SK-N-SH treated with all-trans-retinoic acid at 6 μM for 48 hours (cell line): ENCODE data around the gene SREBF1.
A peak's percentile ranks its signal among the peaks of the same experiment; 100 is the strongest.

Experiments
- ATAC-seq: fragments of 200-7000 bp; cut with Tn5 transposase; 3 replicates; pipeline ENCODE4 v1.9.1; 2020; ENCODE audit warnings: mild to moderate bottlenecking, moderate library complexity
- BACH2 ChIP-seq: fragments of 250-450 bp; sonication (Bioruptor Pico); IDR thresholded peaks from 2 replicates; pipeline ENCODE4 v1.9.0; 2021; ENCODE audit warnings: mild to moderate bottlenecking, borderline replicate concordance
- CREB5 ChIP-seq: fragments of 250-450 bp; sonication (Bioruptor Pico); IDR thresholded peaks from 2 replicates; pipeline ENCODE4 v1.5.1; 2020; ENCODE audit warnings: low read depth, mild to moderate bottlenecking, moderate library complexity
- CSDC2 ChIP-seq: fragments of 250-450 bp; sonication (Bioruptor Pico); IDR thresholded peaks from 2 replicates; pipeline ENCODE4 v1.5.0; 2020; ENCODE audit warnings: mild to moderate bottlenecking, moderate library complexity
- GLIS3 ChIP-seq: fragments of 250-450 bp; sonication (Bioruptor Pico); IDR thresholded peaks from 2 replicates; pipeline ENCODE4 v1.5.0; 2020; ENCODE audit warnings: mild to moderate bottlenecking, moderate library complexity
- ISL1 ChIP-seq: fragments of 250-450 bp; sonication (Bioruptor Pico); IDR thresholded peaks from 2 replicates; pipeline ENCODE4 v2.1.2; 2022; ENCODE audit warnings: mild to moderate bottlenecking, moderate library complexity
- OSR1 ChIP-seq: fragments of 250-450 bp; sonication (Bioruptor Pico); IDR thresholded peaks from 2 replicates; pipeline ENCODE4 v1.8.0; 2022; ENCODE audit warnings: moderate library complexity, mild to moderate bottlenecking, inconsistent platforms
- PATZ1 ChIP-seq: fragments of 250-450 bp; sonication (Bioruptor Pico); IDR thresholded peaks from 2 replicates; pipeline ENCODE4 v1.8.0; 2020; ENCODE audit warnings: mild to moderate bottlenecking, moderate library complexity, borderline replicate concordance
- PPARA ChIP-seq: fragments of 250-450 bp; sonication (Bioruptor Pico); IDR thresholded peaks from 2 replicates; pipeline ENCODE4 v1.5.0; 2020; ENCODE audit warnings: mild to moderate bottlenecking, borderline replicate concordance
- SNAI2 ChIP-seq: fragments of 250-450 bp; sonication (Bioruptor Pico); IDR thresholded peaks from 2 replicates; pipeline ENCODE4 v1.5.0; 2020; ENCODE audit warnings: mild to moderate bottlenecking, moderate library complexity
- ZC3H10 ChIP-seq: fragments of 250-450 bp; sonication (Bioruptor Pico); IDR thresholded peaks from 2 replicates; pipeline ENCODE4 v1.5.1; 2021; ENCODE audit warnings: mild to moderate bottlenecking, moderate library complexity
- ZFP3 ChIP-seq: fragments of 250-450 bp; sonication (Bioruptor Pico); IDR thresholded peaks from 2 replicates; pipeline ENCODE4 v1.5.0; 2020; ENCODE audit warnings: mild to moderate bottlenecking, moderate library complexity
- ZFP30 ChIP-seq: fragments of 450-650 bp; formaldehyde crosslinking; IDR thresholded peaks from 2 replicates; pipeline ENCODE4 v1.5.0; 2022; ENCODE audit warnings: mild to moderate bottlenecking, moderate library complexity
- ZNF565 ChIP-seq: fragments of 450-650 bp; formaldehyde crosslinking; conservative IDR thresholded peaks from 2 replicates; pipeline ENCODE4 v1.5.0; 2020; ENCODE audit warnings: low read depth, mild to moderate bottlenecking, moderate library complexity
- TF ChIP-seq, protein P1 (sequence below): fragments of 250-450 bp; sonication (Bioruptor Pico); IDR thresholded peaks from 2 replicates; pipeline ENCODE4 v1.5.1; 2021; ENCODE audit warnings: mild to moderate bottlenecking, moderate library complexity
- TF ChIP-seq, protein P2 (sequence below): fragments of 250-450 bp; sonication (Bioruptor Pico); IDR thresholded peaks from 2 replicates; pipeline ENCODE4 v1.8.0; 2021; ENCODE audit warnings: low read depth, mild to moderate bottlenecking, moderate library complexity, borderline replicate concordance

The SREBF1 gene

DNA sequence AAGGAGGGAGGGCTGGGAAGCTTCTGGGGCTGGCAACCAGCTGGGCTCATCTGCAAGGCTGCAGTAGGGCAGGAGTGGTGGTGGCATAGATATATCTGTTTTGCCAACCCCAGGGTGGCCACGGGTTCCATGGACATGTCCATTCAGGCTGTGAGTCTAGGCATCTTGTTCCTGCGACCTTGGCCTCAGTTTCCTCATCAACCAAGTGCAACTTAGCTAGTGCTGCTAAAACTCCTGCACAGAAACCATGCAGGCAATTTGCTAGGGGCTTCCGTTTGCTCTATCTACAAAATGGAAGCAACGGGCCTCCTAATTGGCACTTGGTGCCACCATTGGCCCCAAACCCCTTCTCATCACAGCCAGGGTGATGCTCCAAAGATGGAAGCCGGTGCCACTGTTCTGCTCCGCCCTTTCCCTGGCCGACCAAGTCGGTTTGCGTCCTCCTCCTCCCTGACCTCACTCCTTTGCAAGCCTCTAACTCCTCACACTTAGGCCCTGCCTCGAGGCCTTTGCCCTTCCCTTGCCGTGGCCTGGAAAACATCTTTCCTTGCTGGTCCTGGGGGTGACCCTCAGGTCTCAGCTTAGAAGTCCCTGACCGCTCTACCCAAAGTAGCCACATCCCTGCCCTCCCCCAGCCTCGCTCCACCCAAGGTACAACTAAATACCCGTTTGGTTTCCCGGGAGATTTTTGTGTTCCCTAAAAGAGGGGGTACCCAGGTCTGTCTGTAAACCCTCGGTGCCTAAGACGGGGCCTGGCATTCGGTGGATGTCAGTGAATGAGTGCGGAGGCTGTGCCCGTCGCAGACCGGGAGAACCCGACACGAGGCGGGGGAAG, 1.2 kb downstream of the SREBF1 start:
- no peak for ATAC-seq
- TF ChIP-seq SNAI2 (CRISPR knock-in tag) (peak; percentile 64; the same call in 1 of the 2 replicates), GLIS3 (no peak), ZFP3 (CRISPR knock-in tag) (peak; percentile 85), OSR1 (CRISPR knock-in tag) (no peak), CSDC2 (CRISPR knock-in tag) (0 out of 2 replicates have a peak, but pooled peaks have one; percentile 31), ISL1 (CRISPR knock-in tag) (peak; percentile 24; the same call in 1 of the 2 replicates)
- TF ChIP-seq, all 23 proteins: peak for 4

GRCh38 chr17:17834974-17835373, 1.8 kb downstream of the SREBF1 start:
- no peak for TF ChIP-seq CSDC2 (CRISPR knock-in tag)
- no peak for TF ChIP-seq CREB5 (CRISPR knock-in tag)
- TF ChIP-seq, protein P1, sequence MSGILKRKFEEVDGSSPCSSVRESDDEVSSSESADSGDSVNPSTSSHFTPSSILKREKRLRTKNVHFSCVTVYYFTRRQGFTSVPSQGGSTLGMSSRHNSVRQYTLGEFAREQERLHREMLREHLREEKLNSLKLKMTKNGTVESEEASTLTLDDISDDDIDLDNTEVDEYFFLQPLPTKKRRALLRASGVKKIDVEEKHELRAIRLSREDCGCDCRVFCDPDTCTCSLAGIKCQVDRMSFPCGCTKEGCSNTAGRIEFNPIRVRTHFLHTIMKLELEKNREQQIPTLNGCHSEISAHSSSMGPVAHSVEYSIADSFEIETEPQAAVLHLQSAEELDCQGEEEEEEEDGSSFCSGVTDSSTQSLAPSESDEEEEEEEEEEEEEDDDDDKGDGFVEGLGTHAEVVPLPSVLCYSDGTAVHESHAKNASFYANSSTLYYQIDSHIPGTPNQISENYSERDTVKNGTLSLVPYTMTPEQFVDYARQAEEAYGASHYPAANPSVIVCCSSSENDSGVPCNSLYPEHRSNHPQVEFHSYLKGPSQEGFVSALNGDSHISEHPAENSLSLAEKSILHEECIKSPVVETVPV (CRISPR knock-in tag): no peak
- no peak for TF ChIP-seq PPARA (CRISPR knock-in tag)
- no peak for TF ChIP-seq PATZ1 (CRISPR knock-in tag)
- no peak for ATAC-seq

GRCh38 chr17:17833658-17834357, 3.0 kb downstream of the SREBF1 start:
- no peak for TF ChIP-seq BACH2 (CRISPR knock-in tag)
- TF ChIP-seq, protein P2, sequence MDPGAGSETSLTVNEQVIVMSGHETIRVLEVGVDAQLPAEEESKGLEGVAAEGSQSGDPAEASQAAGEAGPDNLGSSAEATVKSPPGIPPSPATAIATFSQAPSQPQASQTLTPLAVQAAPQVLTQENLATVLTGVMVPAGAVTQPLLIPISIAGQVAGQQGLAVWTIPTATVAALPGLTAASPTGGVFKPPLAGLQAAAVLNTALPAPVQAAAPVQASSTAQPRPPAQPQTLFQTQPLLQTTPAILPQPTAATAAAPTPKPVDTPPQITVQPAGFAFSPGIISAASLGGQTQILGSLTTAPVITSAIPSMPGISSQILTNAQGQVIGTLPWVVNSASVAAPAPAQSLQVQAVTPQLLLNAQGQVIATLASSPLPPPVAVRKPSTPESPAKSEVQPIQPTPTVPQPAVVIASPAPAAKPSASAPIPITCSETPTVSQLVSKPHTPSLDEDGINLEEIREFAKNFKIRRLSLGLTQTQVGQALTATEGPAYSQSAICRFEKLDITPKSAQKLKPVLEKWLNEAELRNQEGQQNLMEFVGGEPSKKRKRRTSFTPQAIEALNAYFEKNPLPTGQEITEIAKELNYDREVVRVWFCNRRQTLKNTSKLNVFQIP (CRISPR knock-in tag): no peak
- no peak for TF ChIP-seq ZNF565 (CRISPR knock-in tag)
- no peak for TF ChIP-seq PATZ1 (CRISPR knock-in tag)
- ATAC-seq: no peak

DNA sequence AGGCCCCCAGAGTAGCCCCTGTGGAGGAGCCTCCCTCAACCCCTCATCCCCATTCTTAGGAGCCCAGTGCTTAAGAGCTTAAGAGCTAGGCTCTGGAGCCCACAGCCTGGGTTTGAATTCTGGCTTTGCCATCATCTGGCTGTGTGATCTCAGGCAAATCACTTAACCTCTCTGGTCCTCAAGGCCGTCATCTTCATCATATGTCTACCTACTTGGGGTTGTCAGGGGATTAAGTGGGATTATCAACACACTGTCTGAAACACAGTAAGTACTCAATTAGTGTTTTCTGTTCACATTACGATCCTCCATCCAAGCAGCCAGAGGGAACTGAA, 4.8 kb downstream of the SREBF1 start:
- no peak for ATAC-seq
- TF ChIP-seq ZFP3 (CRISPR knock-in tag): no peak
- TF ChIP-seq ZC3H10 (CRISPR knock-in tag): no peak
- TF ChIP-seq ZFP30: no peak
- no peak for TF ChIP-seq ZNF565 (CRISPR knock-in tag)
